Left lobe of liver (tissue), 2 donors: Measurements from ENCODE around the gene COPRS. TPM values are rescaled to one million over a fixed set of nuclear protein-coding genes. Genes with fewer than 3 reads are reported as not detected.
A peak's percentile ranks its signal among the peaks of the same experiment; 100 is the strongest.
"Not testable (repeated sequence)": the region's sequence is repeated elsewhere in the genome, so short reads cannot be mapped to it uniquely, and the experiment has no call there.

Source experiments
- ATAC-seq: fragments of 200-7000 bp; cut with Tn5 transposase; one replicate; pipeline ENCODE4 v1.9.1; 2020; ENCODE audit warnings: mild to moderate bottlenecking, moderate library complexity
- DNase-seq: peaks from one replicate; pipeline ENCODE4 v3.0.0-alpha.2; 2020; ENCODE audit warnings: low spot score
- total RNA-seq: library from RNA; stranded (reverse); gene quantifications from one replicate; pipeline ENCODE4 v1.2.1, GENCODE V29; 2021
- donor health status: DM: no; HTN: no; CAD: no; lungs with moderate emphysema.
- donor health status: DM: no; HTN: yes; CAD: no.

The COPRS gene
- total RNA-seq, 1 donor from 2014 or later: 20.4 TPM

GRCh38 chr17:31853911-31854470, 5.1 kb downstream of the COPRS start:
- DNase-seq (no peak), ATAC-seq (no peak)

GRCh38 chr17:31845291-31845690, 13.8 kb downstream of the COPRS start:
- no peak for DNase-seq

GRCh38 chr17:31843070-31843745, 15.8 kb downstream of the COPRS start:
- DNase-seq: peak; percentile 86
- ATAC-seq: peak; percentile 81

More at GRCh38 chr17:31845291-31845690, 13.8 kb downstream of the COPRS start:
- no peak for ATAC-seq

- ATAC-seq (peak; percentile 94), DNase-seq (peak; percentile 82)
These were observed 16.6 kb downstream of the COPRS start for GRCh38 chr17:31842195-31843069.

- no peak for DNase-seq
- ATAC-seq: peak; percentile 50
These were observed 17.2 kb downstream of the COPRS start for GRCh38 chr17:31841850-31842194.

GRCh38 chr17:31838636-31839225, 20.3 kb downstream of the COPRS start:
- no peak for ATAC-seq
- DNase-seq: no peak

GRCh38 chr17:31835984-31836383, 23.1 kb downstream of the COPRS start:
- ATAC-seq (no peak), DNase-seq (no peak)

- DNase-seq: no peak
- ATAC-seq: peak; percentile 16
These were observed 24.6 kb downstream of the COPRS start for GRCh38 chr17:31834448-31834847.

- DNase-seq (no peak), ATAC-seq (no peak)
These were observed 26.3 kb downstream of the COPRS start for GRCh38 chr17:31832746-31833145.

GRCh38 chr17:31830971-31831858, 27.8 kb downstream of the COPRS start:
- no peak for DNase-seq
- no peak for ATAC-seq

GRCh38 chr17:31829649-31830048, 29.4 kb downstream of the COPRS start:
- DNase-seq (no peak), ATAC-seq (no peak)

GRCh38 chr17:31828955-31829354, 30.1 kb downstream of the COPRS start:
- not testable (repeated sequence) for DNase-seq

GRCh38 chr17:31825961-31826691, 32.9 kb downstream of the COPRS start:
- peak; percentile 92 for ATAC-seq
- DNase-seq: peak; percentile 55

More at GRCh38 chr17:31828955-31829354, 30.1 kb downstream of the COPRS start:
- ATAC-seq: not testable (repeated sequence)

- no peak for ATAC-seq
- no peak for DNase-seq
These were observed 34.2 kb downstream of the COPRS start for GRCh38 chr17:31824766-31825360.

- ATAC-seq: no peak
- no peak for DNase-seq
These were observed 36.0 kb downstream of the COPRS start for GRCh38 chr17:31823014-31823413.

GRCh38 chr17:31820691-31821435, 38.2 kb downstream of the COPRS start:
- ATAC-seq (no peak), DNase-seq (no peak)

- DNase-seq (no peak), ATAC-seq (no peak)
These were observed 39.5 kb downstream of the COPRS start for GRCh38 chr17:31819578-31819977.

- not testable (repeated sequence) for DNase-seq, ATAC-seq
These were observed 40.2 kb downstream of the COPRS start for GRCh38 chr17:31818863-31819262.
